HT-29 (cell line): ENCODE measurements around the gene HSD17B3. TPM values are rescaled to one million over a fixed set of nuclear protein-coding genes. Genes with fewer than 3 reads are reported as not detected.
"Not testable (repeated sequence)": the region's sequence is repeated elsewhere in the genome, so short reads cannot be mapped to it uniquely, and the experiment has no call there.

ENCODE experiments used
- DNase-seq: peaks from one replicate; pipeline ENCODE4 v3.0.0-alpha.2; 2015; ENCODE audit warnings: low spot score
- small RNA-seq: library from RNA; depleted of rRNA; stranded (forward); fragments of <200 nt; gene quantifications from one replicate; pipeline ENCODE3, GENCODE V24; 2014
- total RNA-seq: library from RNA; depleted of rRNA; stranded (reverse); fragments of >200 nt; shearing (Covaris generic); gene quantifications from 2 replicates; pipeline ENCODE4 v1.2.3, GENCODE V29; 2014; rRNA removed

Gene HSD17B3
- total RNA-seq, 1 experiment from 2014 or later = not detected

DNA sequence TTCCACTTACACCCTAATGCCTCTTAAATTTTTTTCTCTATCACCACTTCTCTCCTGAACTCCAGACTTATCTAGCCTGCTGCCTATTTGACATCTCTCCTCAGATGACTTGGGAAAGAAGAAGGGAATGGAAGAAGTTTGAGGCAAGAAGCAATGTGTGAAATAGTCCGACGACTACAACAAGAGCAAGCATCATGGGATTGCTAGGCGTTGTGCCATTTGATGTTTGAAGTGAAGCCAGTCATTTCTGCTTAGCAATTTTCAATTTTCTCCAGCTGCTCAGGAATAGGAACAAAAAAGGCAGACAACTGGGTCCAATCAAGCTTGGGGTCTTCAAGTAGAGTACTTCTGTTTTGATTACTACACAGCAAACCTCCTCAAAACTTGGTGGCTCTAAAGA, 106.4 kb downstream of the HSD17B3 start:
- DNase-seq = no peak

DNA sequence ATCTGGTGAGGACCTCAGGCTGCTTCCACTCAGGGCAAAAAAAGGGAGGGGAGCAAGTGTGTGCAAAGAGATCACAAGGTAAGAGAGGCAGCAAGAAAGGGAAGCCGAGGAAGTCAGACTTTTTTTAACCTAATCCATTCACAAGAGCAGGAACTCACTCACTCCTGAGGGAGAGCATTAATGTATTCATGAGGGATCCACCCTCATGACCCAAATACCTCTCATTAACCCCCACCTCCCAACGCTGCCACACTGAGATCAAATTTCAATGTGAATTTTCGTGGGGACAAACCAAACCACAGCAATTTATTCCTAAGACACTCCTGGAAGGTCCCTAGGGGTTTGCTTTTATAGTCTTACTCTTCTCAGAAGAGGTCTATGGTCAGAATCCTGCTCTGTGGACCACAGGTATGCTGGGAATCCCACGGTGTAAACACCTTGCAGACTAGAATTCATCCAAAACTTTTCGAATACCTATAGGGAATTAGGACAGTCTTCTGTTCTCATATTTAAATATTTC, 108.7 kb downstream of the HSD17B3 start:
- DNase-seq = no peak

DNA sequence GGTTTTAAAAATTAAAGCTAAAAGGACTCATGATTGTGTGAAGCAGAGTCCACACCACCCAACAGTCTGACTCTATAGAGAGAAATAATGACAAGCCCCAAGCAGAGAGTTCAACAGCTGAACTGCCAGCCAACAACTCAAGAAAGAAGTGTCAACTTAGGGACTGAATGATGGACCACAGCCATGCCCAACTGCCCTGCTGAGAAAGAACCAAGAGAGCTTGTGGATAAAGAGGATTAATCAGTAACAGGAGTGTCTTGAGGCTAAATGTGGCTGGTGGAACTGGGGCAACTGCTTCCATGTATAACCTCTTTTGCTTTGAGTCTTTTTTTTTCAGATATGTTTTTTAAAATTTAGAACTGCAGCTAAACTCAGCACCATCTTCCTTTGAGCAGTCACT, 109.3 kb downstream of the HSD17B3 start:
- DNase-seq = no peak

DNA sequence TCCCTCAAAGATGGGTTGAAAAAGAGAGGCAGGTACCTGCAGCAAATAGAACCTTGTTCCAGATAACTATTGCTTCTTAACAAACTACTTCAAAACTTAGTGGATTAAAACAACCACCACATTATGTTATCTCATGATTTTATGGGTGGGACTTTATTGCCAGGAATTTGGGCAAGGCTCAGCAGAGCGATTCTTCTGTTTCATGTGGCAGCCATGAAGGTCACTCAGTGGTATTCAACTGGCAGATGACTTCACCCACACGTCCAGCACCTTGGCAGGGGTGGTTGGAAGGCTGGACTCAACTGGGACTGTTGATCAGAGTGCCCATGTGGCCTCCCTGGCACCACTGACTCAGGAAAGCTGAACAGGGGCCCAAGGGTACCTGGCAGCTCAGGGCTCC, 112.0 kb downstream of the HSD17B3 start:
- DNase-seq = no peak

DNA sequence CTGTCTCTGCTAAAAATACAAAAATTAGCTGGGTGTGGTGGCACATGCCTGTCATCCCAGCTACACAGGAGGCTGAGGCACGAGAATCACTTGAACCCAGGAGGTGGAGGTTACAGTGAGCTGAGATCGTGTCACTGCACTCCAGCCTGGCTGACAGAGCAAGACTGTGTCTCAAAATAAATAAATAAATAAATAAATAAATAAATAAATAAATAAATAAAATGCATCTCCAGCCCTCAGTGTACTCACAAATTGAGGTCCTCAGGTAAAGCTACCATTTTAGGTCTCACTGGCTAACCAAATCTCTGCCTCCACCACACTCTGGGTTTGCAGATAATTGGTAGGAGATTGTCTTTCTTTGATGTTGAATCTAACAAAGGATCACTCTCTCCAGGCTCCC, 112.4 kb downstream of the HSD17B3 start:
- DNase-seq = not testable (repeated sequence)

DNA sequence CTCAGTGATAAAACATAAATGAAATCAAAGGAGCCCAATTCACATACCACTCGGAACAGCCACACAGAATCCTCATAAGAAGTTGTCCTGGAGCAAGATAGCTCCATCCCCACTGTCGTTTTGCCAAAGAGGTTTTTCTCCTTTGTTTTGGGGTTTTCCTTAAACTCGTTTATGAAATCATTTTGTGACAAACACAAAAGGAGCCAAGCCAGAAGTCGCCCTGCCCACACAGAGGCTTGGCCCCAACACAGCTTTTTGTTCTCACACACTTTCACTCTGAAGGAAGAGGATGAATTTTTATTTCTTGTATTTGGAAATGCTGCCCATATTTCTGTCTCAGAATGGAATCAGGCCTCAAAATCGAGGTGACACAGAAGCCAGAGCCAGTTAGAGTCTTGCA, 113.4 kb downstream of the HSD17B3 start:
- no peak for DNase-seq

DNA sequence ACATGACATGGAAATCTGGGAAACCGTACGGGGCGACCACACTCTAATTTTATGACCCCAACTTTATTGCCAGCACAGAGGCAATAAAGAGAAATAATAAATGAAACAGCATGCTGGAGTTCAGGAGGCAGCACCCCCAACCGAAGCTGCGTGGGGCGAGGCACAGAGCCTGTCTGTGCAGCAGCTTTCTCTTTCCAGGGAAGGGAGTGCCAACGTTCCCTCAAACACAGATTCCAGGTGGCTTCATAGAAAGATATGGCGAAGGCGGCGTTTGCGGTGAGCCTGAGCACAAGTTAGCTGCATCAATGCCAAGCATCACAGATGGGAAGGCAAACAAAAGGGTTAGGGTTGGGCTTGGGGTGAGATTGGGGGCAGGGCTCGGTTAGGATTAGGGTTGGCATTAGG, 114.8 kb downstream of the HSD17B3 start:
- peak; percentile 49 for DNase-seq

DNA sequence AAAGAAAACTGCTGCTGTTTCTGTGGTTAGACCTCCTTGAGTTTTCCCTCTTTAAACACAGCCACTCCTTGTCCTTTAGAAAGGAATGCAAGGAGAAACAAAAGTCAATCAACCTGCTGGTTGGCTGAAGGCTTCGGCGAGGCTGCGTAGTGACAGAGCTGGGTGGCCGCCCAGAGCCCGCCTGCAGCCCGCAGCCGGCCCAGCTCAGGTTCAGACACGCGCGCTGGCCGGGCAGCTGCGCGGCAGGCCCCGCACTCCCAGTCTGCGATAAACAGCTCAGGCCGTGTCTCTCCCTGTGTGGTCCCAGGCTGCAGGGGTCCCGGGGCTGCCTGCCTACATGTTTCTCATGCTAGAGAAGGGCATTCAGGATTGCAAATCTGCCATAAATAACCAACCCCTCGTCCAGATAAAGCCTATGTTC, 115.4 kb downstream of the HSD17B3 start:
- peak; percentile 50 for DNase-seq

DNA sequence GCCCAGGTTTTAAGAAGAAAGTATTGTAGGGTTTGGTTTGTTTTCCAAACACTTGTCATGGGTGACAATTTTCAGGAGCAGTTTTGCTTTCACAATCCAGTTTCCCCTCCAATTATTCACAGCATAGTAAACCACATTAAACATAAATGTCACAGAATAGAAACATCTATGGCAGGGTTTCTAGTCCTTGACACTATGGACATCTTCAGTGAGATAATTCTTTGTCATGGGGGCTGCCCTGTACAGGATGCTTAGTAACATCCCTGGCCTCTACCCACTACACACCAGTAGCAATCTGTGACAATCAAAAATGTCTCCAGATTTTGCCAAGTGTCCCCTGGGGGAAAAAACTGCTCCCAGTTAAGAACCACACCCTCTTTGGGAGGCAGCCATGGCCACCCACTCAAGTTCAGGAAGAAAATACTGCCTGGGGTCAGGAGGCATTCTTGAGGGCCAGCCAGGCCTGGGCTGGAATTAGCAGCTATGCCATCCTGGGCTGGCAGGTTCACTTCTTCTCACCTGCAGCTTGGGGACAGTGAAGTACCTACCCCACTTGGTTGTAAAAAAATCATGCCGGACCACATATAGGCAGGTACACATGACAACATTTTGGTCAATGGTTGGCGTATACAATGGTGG, 116.3 kb downstream of the HSD17B3 start:
- DNase-seq = no peak

Small RNA genes lying within 50 kb of the gene (small RNA-seq; reads per million reads assigned to genes)
- gene RNU6-1160P = not detected

Other genes with a start within 250 kb of the HSD17B3 start
- 25.0 and 25.2 TPM in 2 replicates for gene SLC35D2, start 81.5 kb upstream of the HSD17B3 start, total RNA-seq
- gene ZNF367, start 116.2 kb upstream of the HSD17B3 start, total RNA-seq = 18.7 and 22.0 TPM in 2 replicates
- 3.3 and 5.0 TPM in 2 replicates for gene HABP4, start 148.0 kb upstream of the HSD17B3 start, total RNA-seq